Measurements from ENCODE around the gene SUPT3H.

The SUPT3H gene

GRCh38 chr6:45199554-45199953, 178.2 kb downstream of the SUPT3H start:
- no peak overlapping the region for H3K4me3 ChIP-seq (ENCODE audit: low read depth, low read length)

GRCh38 chr6:45196121-45196520, 181.6 kb downstream of the SUPT3H start:
- H3K4me3 ChIP-seq (ENCODE audit: low read depth, low read length), result no peak overlapping the region
- no peak for TF ChIP-seq CTCF (IDR thresholded peaks at IDR 0.05; ENCODE audit: borderline replicate concordance, insufficient read depth, low read depth, low read length)

More at GRCh38 chr6:45199554-45199953, 178.2 kb downstream of the SUPT3H start:
- TF ChIP-seq CTCF (IDR thresholded peaks at IDR 0.05; ENCODE audit: borderline replicate concordance, insufficient read depth, low read depth, low read length), result no peak

- no peak overlapping the region for H3K4me3 ChIP-seq (ENCODE audit: low read depth, low read length)
- no peak for TF ChIP-seq CTCF (IDR thresholded peaks at IDR 0.05; ENCODE audit: borderline replicate concordance, insufficient read depth, low read depth, low read length)
Measured at GRCh38 chr6:45195137-45195536, 182.6 kb downstream of the SUPT3H start.

- no peak overlapping the region for H3K4me3 ChIP-seq (ENCODE audit: low read depth, low read length)
- TF ChIP-seq CTCF (IDR thresholded peaks at IDR 0.05; ENCODE audit: borderline replicate concordance, insufficient read depth, low read depth, low read length), result no peak
Measured at GRCh38 chr6:45192556-45192955, 185.2 kb downstream of the SUPT3H start.

GRCh38 chr6:45191414-45191813, 186.3 kb downstream of the SUPT3H start:
- no peak overlapping the region for H3K4me3 ChIP-seq (ENCODE audit: low read depth, low read length)
- TF ChIP-seq CTCF (IDR thresholded peaks at IDR 0.05; ENCODE audit: borderline replicate concordance, insufficient read depth, low read depth, low read length), result no peak

- no peak overlapping the region for H3K4me3 ChIP-seq (ENCODE audit: low read depth, low read length)
- TF ChIP-seq CTCF (IDR thresholded peaks at IDR 0.05; ENCODE audit: borderline replicate concordance, insufficient read depth, low read depth, low read length), result no peak
Measured at GRCh38 chr6:45187836-45188235, 189.9 kb downstream of the SUPT3H start.

GRCh38 chr6:45185403-45186251, 192.1 kb downstream of the SUPT3H start:
- no peak for TF ChIP-seq CTCF (IDR thresholded peaks at IDR 0.05; ENCODE audit: borderline replicate concordance, insufficient read depth, low read depth, low read length)
- H3K4me3 ChIP-seq (ENCODE audit: low read depth, low read length), result no peak overlapping the region
